Left ventricle myocardium superior (tissue), 1 donor: ENCODE measurements around the gene SQSTM1. TPM values are rescaled to one million over a fixed set of nuclear protein-coding genes. Genes with fewer than 3 reads are reported as not detected.

ENCODE experiments used
- ATAC-seq: fragments of 200-7000 bp; cut with Tn5 transposase; one replicate; pipeline ENCODE4 v1.9.1; 2020; ENCODE audit warnings: mild to moderate bottlenecking, moderate library complexity
- DNase-seq: peaks from one replicate; pipeline ENCODE4 v3.0.0-alpha.2; 2020
- intact Hi-C: fragments of 100-400 bp; cut with micrococcal nuclease; formaldehyde crosslinking; loops from one replicate; pipeline ENCODE4 v1.11.0; 2022
- total RNA-seq: library from RNA; stranded (reverse); fragmentation: NEBNext Ultra II Directional; extraction: Animal tissue kit (Norgen Biotek cat#: 25700); gene quantifications from one replicate; pipeline ENCODE4 v1.2.1, GENCODE V29; 2021
- donor health status: DM: no; HTN: yes; CAD: no; lungs with severe emphysema.

SQSTM1 gene
- total RNA-seq, 1 donor from 2014 or later, result 434 TPM

DNA sequence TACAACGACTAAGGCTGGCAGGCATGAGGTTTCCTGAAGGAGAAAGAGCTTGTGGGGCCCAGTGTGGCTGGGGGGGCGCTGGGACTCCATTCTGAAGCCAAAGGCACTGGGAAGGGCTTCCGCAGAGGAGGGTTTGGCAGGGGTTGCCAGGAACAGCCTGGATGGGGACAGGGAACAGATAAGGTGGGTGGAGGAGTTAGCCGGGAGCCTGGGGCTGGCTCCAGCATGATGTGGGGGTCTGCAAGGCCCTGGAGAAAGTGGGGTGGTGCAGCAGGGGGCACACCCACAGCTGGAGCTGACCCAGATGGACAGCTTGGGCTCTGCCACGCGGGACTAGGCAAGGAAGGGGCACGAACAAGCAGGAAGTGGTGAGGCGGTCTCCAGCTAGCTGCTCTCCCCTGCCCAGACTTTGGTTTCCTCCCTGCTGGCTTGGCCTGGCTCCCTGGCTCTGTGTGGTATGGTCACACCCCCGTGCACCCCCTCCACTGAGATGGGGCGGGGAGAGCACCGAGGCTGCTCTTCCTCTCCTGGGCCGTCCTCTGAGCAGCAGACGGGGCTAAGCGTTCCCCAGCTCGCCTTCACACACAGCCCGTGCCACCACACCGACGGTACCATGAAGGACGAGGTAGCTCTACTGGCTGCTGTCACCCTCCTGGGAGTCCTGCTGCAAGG, 27.1 kb upstream of the SQSTM1 start, which contains the start of gene LTC4S:
Gene LTC4S, plus strand, starts transcription at position 519 of the 672 bp plus-strand sequence. Its CDS starts 95 bp downstream, at position 614.
- intact Hi-C loops, result no loop called here
- ATAC-seq (peak; percentile 70), DNase-seq (peak; percentile 91)

DNA sequence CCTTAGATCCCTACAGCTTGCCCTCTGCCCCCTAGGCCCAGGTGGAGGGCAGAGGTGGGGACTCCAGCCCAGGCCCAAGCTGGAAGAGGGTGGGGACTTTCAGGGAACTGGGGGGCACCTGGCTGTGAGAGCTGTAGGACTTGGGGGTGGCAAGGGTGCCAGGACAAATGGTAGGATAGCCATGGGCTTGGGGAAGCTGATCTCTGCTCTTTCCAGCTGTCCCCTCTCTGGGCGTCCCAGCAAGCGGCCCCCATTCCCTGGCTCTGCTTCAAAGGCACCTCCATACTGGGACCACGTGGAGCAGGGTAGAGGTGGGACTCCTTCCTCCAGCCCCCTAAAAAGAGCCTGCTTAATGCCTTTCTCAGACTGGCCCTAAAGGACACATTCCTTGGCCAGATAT, 26.5 kb upstream of the SQSTM1 start:
- no peak for ATAC-seq

DNA sequence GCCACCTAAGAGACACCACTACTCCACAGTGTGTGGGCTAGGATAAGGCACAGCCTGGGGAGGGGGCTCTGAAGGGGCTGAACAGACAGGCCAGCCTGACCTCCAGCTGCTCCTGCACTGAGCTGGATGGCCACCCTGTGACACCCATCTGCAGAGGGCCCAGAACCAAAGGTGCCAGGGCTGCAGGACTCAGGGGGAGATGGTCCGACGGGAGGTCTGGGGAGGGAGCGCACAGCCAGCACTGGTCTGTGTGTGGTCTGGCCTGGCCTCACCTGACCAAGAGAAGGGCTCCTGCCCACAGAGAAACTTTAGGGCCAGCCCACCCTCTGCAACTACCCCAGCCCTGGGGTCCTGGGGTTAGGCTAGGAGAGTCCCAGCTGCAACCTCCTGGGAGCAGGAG, 26.1 kb upstream of the SQSTM1 start:
- no peak for ATAC-seq
- intact Hi-C loops, result no loop called here

More for the DNA sequence above, 26.5 kb upstream of the SQSTM1 start:
- intact Hi-C loops, result no loop called here
- DNase-seq, result no peak

DNA sequence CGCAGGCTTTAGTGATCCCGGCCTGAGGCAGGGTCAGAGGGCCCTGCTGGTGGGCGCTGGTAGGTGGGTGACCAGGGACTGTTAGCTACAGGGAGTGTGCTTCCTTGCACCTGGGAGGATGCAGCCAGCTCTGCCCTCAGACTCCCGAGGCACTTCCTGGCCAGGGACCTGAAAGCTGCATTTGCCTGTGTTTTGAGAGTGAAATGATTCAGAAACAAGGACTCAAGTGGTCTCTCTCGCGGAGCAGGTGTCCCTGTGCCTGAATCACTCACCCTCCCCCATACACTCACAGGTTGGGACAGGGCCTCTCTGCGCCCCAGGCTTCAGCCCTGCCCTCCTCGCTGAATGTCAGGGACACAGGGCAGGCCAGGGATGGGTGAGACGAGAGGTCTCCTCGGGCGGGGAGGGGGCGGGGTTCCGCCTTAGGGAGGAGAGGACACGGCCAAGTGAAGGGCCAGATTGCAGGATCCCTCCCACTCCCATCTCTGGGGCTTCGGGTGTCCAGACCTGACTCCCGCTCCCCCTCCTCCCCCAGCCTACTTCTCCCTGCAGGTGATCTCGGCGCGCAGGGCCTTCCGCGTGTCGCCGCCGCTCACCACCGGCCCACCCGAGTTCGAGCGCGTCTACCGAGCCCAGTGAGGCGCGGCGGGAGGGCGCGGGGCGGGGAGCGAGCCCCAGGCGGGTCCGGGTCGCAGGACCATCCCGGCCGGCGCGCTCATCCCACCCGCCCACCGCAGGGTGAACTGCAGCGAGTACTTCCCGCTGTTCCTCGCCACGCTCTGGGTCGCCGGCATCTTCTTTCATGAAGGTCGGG, 25.4 kb upstream of the SQSTM1 start:
- intact Hi-C loops, result no loop called here
- peak; percentile 42 for DNase-seq
- ATAC-seq, result peak; percentile 1

More for the DNA sequence above, 26.1 kb upstream of the SQSTM1 start:
- DNase-seq, result peak; percentile 26

DNA sequence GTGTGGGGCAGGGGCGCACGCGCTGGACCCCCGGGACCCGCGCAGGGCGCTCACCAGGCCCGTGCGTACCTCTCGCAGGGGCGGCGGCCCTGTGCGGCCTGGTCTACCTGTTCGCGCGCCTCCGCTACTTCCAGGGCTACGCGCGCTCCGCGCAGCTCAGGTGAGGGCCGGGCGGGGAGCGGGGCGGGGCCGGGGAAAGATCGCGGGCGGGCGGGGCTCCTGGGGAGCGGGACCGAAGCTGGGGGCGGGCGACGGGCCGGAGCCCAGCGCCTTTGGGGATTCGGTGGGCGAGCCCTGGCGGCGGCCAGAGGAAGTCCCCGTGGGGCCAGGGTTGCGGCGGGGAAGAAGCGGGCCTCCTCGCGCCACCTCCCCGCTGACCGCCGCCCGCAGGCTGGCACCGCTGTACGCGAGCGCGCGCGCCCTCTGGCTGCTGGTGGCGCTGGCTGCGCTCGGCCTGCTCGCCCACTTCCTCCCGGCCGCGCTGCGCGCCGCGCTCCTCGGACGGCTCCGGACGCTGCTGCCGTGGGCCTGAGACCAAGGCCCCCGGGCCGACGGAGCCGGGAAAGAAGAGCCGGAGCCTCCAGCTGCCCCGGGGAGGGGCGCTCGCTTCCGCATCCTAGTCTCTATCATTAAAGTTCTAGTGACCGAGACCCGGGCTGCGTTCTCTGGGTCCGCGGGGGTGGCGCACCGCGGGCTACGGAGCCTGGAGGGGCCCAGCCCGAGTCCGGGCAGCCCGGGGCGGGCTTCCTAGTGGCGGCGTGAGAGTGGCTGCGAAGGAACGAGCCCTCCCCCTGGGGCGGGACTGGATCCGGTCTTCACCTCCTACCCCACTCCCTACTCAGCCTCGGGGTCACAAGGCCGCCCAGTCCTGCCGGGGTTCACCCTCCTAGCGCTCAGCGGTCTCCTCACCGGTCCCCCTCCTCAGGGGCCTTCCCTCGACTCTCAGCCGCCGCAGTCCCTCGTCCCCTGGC, 24.6 kb upstream of the SQSTM1 start:
- peak; percentile 92 for DNase-seq
- ATAC-seq, result peak; percentile 77
- intact Hi-C loops, result no loop called here

DNA sequence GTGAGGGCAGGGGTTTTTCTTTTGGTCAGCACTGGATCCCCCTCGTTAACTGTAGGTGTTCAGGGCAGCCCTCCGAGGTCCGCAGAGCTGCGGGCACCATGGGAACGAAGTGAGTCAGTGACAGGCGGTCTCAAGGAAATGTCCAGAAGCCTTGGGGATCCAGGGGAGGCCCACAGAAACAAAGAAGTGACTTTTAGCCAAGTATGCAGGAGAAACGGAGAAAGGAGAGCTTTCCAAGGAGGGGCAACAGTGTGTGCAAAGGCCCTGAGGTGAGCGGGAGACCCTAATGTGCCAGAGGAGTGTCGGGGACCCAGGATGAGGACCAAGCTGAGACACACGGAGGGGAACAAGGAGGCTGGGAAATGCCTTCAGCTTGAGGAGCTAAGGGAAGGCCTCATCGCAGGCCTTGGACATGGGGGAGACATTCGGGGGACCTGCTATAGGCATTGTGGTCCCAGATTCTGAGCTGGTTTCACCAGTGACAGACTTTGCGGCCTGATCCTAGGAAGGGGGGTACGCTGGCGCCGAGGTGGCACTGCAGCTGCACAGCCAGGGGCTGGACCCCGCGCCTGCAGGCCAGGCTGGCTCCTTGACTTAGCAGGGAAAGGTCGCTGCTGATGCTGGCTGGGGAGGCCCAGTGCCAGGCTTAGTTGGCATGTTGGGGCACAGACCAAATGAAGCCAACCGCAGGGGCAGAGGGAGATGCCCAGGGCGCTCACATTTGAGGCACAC, 23.7 kb upstream of the SQSTM1 start:
- peak; percentile 45 for DNase-seq
- intact Hi-C loops, result no loop called here
- no peak for ATAC-seq

DNA sequence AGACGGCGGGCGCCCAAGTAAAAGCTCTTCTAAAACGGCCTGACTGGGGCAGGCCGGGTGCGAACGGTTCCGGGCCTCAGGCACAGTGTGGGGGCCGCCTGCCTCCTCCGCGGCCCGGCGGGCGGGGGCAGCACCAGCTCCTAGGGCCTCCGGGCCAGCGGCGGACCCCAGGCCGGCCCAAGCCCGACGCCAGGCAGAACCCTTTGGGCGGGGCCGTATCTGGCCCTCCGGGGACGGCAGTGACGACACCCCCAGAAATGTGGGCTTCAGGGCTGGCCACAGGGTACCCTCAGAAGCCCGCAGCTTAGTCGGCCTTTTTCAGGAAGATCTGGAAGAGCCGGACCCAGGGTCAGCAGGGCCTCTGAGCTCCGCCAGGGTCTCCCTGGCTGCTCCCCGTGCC, 23.0 kb upstream of the SQSTM1 start:
- intact Hi-C loops, result no loop called here
- DNase-seq, result no peak
- ATAC-seq, result no peak

DNA sequence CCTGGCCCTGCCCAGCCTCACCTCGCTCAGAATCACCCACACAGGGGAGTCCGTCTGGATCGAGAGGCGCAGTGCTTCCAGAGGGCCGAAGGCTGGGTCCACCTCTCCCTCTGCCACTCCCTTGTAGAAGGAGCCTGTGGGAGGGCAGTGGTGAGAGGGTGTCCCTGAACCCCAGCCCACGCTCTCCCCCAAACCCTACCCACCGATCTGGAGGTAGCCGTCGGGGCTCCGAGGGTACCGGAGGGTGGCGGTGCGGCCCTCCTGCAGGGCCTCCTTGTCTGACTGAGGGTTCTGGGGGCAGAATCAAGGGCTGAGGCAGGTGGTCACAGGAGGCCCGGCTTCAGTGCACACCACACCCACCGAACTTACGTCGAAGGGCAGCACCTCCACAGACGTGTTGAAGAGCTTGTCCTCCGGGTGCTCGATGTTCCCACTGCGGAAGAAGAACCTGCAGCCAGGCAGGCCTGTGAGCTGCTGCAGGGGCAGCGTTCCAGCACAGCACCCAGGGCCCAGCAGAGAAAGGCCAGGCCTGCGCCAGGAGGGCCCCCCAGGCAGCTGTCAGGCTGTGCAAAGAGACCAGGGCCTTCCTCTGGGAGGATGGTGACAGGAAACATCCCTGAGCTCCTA, 22.4 kb upstream of the SQSTM1 start:
- ATAC-seq (no peak), DNase-seq (no peak)
- intact Hi-C loops, result no loop called here

DNA sequence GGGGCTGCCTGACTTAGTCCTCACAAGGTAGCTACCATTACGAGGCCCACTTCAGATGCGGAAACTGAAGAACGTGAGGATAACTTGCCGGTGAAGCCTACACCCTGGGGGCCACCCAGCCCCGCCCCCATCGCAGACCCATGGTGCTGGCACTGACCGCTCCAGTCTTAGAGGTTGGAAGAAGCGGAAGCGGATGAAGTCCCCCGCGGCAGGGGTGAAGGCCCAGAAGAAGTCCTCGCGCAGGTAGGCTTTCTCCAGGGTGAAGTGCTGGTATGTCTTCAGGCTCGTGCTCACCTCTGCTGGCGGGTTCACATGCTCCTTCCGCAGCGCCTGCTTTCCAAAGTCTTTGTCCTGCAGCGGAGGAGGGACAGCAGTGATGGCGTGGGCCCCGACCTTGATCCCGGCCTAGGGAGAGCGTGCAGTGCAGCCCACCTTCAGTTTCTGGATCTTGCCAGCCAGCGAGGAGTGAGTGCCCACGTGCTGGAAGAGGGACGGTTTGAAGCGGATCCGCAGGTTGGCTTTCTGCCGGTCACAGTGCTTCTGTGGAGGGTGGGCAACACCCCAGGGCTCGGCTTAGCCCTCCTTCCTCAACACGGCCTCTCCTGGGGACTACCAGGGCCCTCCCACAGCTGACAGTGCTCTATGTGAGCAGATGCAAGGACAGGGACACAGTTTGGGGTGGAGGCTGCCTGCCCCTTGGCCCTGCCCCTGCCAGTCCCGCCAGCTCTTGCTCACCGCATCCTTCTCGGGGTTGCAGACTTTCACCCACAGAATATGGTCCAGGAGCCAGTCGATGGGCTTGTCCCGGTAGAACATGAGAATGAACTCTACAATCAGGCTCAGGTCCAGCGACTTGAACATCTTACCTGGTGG, 21.7 kb upstream of the SQSTM1 start:
- DNase-seq, result no peak
- intact Hi-C loops, result no loop called here
- ATAC-seq, result no peak

DNA sequence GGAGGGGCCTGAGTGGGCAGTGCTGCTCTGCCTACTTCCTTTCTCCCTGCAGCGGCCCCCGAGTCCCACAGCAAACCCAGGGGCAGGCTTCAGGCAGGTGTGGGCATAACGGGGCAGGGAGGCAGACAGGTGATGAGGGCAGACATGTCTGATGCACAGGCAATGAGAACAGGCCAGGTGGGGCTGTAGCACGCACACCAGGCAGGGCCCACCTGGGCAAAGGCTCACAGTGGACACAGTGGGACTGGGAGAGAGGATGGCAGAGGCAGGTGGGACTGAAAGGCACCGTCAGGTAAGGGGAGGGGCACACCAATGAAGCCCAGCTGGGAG, 21.1 kb upstream of the SQSTM1 start:
- intact Hi-C loops, result no loop called here
- ATAC-seq (no peak), DNase-seq (no peak)

DNA sequence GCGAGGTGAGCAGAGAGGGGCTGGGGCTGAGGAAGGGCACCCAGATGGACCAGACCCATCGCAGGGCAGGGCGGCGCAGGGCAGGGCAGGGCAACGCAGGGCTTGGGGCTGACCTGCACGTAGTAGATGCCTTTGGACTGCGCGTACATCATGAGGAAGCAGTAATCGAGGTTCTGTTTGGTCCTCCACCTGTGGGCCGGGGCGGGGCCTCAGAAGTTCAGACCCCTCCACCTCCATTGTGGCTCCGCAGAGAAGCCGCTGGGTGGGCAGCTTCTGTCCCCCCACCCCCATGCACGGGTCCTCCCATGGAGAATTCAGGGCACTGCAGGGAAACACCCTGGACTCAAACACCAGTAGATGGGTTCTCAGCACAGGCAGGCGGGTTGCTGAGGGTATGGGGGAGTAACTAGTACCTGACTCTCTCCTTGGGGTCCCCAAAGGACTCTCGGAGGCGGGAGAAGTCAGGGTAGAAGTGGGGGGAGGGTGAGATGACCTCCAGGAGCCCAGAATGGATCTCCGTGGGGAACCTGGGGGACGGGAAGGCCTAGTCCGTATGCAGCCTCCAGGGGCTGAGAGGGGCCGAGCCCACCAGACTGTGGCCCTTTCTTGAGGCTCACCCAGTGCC, 20.5 kb upstream of the SQSTM1 start:
- no peak for ATAC-seq
- no peak for DNase-seq
- intact Hi-C loops, result no loop called here

DNA sequence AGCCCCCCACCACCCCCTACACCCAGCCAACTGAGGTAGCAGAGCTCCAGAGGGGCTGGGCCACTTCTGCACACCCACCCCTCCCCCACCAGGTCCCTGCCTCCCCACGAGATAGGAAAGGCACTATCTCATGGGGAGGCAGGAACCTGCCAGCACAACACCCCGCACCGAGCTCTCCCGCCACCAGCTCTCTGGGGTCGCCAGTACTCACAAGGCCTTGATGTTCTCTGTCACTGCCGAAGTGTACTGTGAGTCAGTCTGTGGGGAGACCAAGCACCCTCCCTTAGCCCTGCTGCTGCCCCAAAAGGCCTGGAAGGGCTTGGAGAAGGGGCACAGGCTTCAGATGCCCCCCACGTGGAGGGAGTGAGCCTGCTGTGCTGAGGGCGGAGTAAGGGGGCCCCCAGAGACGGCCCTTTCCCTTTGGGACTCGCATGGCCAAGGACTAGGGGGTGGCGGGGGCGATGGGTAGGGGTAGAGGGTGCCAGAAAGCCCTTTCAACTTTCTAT, 20.0 kb upstream of the SQSTM1 start:
- intact Hi-C loops, result no loop called here
- ATAC-seq, result no peak
- DNase-seq, result no peak

DNA sequence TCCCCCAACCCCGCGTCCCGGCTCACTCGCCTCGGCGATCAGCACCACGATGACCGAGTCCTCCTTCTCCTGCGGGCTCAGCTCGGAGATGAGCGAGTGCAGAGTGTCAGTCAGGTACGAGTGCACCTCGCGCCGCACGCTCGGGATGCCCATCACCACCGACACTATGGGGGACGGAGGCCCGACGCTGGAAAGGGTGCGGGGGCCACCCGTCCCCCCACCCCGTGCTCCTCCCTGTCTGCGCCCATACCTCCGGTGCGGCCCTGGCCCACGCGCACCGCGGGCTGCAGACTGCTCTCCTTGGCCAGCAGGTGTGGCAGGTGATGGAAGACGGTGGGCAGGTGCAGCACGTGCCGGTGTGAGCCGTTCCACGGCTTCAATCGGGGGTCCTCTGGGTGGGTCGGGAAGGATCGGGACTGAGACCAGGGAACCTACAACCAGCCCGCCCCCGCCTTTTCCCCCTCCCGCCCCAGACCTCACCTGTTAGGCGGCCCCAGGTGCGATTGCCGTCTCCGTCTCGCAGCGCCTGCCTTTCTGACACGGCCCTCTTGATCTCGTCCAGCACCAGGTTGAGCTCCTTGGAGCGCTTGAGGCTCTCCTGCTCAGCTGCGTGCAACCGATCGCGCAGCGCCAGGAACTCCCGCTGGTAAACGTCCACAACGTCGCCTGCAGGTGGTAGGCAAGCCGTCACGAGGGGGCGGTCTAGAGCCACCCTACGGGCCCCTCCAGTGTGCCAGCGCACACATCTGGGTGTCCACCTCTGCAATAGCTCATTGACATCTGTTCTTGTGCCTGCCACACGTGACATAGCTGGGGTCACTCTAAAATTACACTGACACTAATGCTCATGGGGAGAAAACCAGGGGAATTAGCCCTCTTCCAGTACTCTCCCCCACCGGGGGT, 19.1 kb upstream of the SQSTM1 start:
- intact Hi-C loops, result no loop called here
- ATAC-seq (peak; percentile 22), DNase-seq (peak; percentile 85)

DNA sequence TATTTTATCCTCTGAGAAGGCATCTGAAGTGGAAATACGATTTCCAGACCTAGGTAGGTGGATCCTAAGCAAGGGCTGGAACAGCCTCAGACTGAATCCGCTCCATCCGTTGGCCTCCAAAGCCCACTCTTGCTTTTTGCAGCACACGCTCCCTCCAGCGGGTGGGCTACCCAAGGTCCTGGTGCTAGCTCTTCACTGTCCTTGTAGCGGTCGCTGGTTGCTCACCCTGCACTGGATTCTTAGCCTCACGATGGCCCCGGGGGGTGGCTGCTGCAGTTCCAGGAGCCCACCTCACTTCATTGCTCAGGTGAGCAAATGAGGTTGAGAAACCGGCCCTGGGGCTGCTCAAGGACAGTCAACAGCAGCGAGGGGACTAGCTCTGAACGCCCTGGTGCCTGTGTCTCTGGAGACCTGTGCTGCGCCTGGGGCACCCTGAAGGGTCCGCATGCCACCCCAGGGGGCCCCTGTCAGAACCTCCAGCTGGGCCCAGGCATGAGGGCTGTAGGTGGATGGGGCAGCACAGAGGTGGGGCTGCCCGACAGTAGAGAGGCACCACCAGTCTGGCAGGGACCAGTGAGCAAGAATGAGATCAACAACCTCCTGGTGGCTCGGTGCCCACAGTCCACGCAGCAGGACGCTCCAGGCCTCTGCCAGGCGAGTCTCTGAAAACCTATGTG, 18.4 kb upstream of the SQSTM1 start:
- ATAC-seq (no peak), DNase-seq (peak; percentile 58)
- intact Hi-C loops, result no loop called here

DNA sequence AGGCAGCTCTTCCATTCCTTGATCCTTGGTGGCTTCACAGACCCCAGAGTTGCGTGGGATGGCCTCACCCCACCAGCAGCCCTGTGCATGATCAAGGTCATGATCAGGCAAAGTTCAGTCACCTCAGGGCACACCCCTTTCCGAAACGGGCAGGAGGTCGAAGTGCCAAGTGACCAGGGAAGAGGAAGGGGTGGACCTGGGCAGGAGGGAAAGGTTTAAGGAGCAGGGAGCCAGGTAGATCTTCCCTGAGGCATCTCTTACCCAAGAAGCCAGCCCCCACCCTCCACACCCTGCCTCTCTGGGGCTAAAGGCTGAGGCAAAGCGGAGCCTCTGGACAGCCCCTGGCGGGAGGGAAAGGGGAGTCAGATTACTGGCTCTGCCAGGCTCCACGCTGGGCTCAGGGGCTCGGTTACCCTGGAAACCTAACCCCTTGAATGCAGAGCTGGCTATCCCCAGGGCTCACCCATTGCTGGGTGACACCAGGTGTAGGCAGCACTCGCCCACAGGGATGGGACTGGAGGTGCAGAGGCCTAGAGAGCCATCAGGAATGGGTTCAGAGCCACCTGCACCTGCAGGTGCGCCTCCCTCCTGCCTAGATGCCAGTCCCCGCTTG, 17.6 kb upstream of the SQSTM1 start:
- intact Hi-C loops, result no loop called here
- ATAC-seq, result no peak

More for the DNA sequence above, 17.6 kb upstream of the SQSTM1 start:
- DNase-seq, result no peak
